Hematopoietic multipotent progenitor cell treated with erythropoietin and hydrocortisone succinate and interleukin-3 and kit ligand, for 15 days (in vitro differentiated cells): Measurements from ENCODE around the gene MRPL36.
"Not testable (repeated sequence)": the region's sequence is repeated elsewhere in the genome, so short reads cannot be mapped to it uniquely, and the experiment has no call there.

Experiments used
- DNase-seq: peaks from one replicate; pipeline ENCODE4 v3.0.0-alpha.2; 2015; ENCODE audit warnings: low spot score

The MRPL36 gene

GRCh38 chr5:1799602-1800471 lies at the start of gene MRPL36:
Gene MRPL36 (minus strand): TSS chr5:1799837. CDS start chr5:1798935, 902 bp downstream.
- peak; percentile 91 for DNase-seq

GRCh38 chr5:1847611-1848010 lies 48.0 kb upstream of the MRPL36 start:
- no peak for DNase-seq

DNA sequence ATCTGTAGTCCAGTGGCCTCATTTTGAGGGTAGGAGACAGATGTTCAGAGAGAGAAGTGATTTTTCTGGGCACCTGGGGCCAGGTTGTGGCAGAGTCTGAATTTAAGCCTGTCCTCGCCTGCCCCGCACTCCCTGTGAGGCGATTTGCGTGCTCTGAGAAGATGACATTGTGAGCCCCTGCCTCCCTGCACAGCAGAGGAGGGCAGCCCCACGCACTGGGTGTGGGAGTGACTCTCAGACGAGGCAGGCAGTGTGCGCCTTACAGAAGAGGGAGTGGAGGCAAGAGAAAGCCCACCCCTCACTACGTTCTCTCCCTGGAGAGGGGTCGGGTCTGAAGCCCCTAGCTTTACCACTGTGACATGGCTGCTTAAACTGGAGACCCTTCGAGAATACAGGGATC lies 47.4 kb upstream of the MRPL36 start:
- no peak for DNase-seq

GRCh38 chr5:1846583-1846982 lies 46.9 kb upstream of the MRPL36 start:
- DNase-seq: no peak

DNA sequence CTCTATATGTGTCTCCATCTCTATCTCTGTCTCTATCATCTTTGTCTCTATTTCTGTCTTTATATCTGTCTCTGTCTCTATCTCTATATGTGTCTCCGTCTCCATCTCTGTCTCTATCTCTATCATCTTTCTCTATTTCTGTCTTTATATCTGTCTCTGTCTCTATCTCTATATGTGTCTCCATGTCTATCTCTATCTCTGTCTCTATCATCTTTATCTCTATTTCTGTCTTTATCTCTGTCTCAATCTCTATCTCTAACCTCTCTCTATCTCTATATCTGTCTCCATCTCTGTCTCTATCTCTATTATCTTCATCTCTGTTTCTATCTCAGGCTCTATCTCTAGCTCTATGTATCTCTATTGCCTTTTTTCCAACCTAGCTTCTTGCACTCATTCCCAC lies 46.1 kb upstream of the MRPL36 start:
- DNase-seq: no peak

DNA sequence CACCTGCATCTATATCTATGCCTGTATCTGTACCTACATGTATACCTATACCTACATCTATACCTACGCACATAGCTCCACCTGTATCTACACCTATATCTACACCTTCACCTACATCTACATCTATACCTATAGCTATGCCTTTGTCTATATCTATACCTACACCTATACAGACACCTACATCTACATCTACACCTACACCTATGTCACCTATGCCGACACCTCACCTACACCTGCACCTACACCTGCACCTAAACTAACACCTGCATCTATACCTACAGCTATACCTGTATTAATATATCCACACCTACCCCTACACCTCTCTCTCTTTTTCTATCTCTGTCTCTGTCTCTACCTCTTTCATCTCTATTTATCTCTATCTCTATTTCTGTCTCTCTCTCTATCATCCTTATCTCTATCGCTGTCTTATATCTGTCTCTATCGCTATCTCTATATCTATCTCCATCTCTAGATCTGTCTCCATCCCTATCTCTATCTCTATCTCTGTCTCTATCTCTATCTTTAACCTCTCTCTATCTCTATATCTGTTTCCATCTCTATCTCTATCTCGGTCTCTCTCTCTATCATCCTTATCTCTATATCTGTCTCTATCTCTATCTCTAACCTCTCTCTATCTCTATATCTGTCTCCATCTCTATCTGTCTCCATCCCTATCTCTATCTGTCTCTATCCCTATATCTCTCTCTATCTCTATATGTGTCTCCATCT lies 45.2 kb upstream of the MRPL36 start:
- DNase-seq: no peak

DNA sequence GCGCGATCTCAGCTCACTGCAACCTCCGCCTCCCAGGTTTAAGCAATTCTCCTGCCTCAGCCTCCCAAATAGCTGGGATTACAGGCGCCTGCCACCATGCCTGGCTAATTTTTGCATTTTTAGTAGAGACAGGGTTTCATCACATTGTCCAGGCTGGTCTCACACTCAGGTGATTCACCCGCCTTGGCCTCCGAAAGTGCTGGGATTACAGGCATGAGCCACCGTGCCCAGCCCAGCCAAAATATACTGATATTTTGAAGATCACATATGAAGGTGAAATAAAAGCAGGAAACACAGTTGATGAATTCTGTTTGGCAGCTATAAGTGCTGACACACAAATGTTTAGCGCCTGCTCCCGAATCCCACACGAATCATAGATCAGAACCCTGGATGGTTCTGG lies 44.1 kb upstream of the MRPL36 start:
- DNase-seq: not testable (repeated sequence)

- no peak for DNase-seq
Measured at GRCh38 chr5:1842004-1842819, 42.6 kb upstream of the MRPL36 start.

- DNase-seq: no peak
Measured at GRCh38 chr5:1840741-1841521, 41.3 kb upstream of the MRPL36 start.

GRCh38 chr5:1840071-1840547 lies 40.5 kb upstream of the MRPL36 start:
- DNase-seq: no peak

GRCh38 chr5:1838013-1838412 lies 38.4 kb upstream of the MRPL36 start:
- no peak for DNase-seq

DNA sequence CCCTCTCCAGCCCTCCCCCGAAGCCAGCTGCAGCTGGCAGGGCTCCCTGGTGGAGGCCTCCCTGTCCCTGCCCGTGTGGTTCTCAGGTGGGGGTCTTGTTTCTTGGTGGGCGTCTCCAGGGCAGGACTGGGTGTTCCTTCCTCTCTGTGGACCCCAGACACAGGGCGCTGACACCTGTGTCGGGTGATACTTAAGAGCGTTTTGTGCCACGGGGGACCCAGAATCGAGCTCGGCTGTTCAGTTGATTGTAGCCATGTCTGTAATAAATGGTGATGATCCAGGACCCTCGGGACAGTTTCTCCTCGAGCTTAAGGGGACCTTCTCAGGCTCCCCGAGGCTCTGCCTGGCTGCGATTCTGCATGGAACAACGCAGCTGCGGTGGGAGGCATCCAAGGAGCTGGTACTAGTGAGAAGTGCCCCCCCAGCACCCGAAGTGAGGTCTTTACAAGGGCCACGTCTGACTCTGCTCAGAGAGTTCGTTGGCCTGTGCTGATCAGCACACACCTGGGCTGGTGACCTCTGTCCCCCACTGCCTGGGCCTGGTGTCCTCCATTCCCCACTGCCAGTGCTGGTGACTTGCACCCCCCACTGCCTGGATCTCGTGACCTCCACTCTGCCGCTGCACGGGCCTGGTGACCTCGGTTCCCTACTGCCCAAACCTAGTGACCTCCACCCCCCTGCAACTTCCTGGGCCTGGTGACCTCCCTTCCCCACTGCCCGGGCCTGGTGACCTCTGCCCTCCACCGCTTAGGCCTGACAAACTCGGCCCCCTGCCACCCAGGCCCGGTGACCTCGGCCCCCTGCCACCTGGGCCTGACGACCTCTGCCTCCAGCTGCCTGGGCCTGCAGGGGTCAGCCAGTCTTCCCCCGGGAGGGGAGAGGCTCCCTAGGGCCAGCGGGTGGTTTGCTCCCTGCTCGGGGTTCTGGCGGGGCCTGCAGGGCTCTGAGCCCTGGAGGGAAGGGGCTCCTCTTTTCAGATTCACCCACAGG lies 37.5 kb upstream of the MRPL36 start:
- no peak for DNase-seq

GRCh38 chr5:1836176-1836890 lies 36.7 kb upstream of the MRPL36 start:
- DNase-seq: no peak

GRCh38 chr5:1835431-1835830 lies 35.8 kb upstream of the MRPL36 start:
- DNase-seq: no peak

GRCh38 chr5:1834721-1835429 lies 35.2 kb upstream of the MRPL36 start:
- DNase-seq: no peak

DNA sequence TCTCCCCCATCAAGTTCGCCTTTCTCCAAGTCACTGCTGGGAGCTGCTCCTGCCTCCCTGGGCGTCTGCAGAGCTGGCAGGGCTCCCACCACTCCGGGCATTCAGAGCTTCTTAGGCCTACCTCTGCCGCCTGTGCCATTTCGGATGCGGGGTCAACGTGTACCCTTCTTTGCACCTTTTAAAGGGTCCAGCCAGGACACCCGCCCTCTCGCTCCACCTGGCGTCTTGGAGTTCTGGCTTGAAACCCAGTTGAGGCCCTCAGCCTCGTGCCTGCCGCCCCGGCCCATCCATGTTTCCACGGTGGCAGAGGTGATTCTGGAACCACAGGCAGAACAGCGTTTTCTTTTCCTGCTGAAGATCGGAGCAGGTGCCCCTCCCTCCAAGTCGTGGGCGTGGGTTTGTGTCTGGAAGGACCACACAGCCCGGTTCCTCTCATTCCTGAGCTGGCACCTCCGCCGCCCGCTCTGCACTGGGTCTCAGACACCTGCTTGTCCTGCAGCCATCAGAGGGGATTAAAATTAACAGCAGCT lies 34.5 kb upstream of the MRPL36 start:
- no peak for DNase-seq

DNA sequence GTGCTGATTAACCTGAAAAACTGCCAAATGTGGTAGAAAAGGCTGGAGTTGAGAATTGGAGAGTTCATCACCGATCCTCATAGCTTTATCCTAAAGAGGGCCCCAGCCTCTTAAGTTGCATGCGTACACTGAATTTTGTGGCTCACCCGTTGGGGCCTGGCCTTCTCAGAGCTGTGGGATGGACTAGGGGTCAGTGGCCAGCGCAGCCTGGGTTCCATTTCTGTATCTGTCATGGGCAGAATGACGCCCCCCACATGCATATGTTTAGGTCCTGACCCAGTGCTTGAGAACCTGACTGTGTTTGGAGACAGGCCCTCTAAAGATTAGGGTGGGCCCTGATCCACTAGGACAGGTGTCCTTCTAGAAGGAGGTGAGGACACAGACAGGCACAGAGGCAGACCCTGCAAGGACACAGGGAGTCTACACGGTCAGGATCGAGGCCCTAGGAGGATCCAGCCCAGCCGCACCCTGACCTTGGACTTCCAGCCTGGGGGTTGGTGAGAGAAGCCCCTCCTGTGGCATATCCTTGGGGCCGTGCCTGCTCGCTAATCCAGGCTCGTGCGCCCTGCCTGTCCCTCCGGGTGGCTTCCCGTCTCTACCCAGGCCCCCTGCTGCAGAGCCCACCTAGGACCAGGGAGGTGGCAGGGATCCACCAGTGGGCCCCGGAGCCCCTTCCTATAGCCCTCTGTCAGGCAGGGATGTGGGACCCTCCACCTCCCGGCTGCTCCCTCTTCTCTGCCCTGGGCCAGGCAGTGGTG lies 33.8 kb upstream of the MRPL36 start:
- DNase-seq: no peak
